Inferior parietal cortex (tissue), 1 donor: ENCODE measurements around the gene HAS3.
A peak's percentile ranks its signal among the peaks of the same experiment; 100 is the strongest.
"Not testable (repeated sequence)": the region's sequence is repeated elsewhere in the genome, so short reads cannot be mapped to it uniquely, and the experiment has no call there.

ENCODE experiments used
- DNase-seq: peaks from one replicate; pipeline ENCODE4 v3.0.0-alpha.2; 2016; ENCODE audit errors: extremely low spot score

HAS3 gene

DNA sequence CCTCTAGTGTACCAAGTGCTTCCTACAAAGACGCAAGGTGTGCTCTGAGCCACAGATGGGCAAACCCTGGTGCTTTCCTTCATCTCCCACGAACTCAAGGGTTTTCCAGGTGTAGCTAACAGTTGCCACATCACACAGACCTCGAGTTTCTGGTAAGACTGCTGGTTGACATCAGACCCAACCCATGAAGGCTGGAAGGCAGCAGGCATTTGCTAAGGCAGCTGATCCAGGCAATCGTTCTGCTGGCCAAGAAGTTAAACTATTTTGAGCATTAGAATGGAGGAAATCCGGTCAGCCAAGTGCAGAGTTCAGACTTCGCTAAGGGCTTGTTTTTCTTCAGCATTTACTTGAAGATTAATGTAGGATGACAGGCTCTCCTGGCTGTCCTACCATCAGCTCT is 11.5 kb downstream of the HAS3 start:
- DNase-seq = no peak

GRCh38 chr16:69118468-69118867 is 13.0 kb downstream of the HAS3 start:
- no peak for DNase-seq

DNA sequence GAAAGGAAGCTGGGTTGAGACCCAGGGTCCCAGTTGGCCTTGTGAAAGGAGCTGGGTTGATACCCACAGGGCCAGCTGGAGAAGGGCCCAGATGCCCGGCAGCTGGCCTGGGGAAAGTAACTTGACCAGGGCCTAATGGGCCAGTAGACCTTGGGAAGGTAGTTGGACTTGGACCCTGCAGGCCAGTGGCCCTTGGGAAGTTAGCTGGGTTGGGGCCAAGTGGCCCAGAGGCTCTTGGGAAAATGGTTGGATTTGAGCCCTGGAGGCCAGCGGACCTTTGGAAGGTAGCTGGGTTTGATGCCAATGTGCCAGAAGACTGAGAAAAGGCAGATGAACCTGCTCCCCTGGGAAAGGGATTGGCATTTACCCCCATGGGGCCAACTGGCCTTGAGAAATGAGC is 13.5 kb downstream of the HAS3 start:
- no peak for DNase-seq

GRCh38 chr16:69119536-69119935 is 14.1 kb downstream of the HAS3 start:
- DNase-seq = no peak

DNA sequence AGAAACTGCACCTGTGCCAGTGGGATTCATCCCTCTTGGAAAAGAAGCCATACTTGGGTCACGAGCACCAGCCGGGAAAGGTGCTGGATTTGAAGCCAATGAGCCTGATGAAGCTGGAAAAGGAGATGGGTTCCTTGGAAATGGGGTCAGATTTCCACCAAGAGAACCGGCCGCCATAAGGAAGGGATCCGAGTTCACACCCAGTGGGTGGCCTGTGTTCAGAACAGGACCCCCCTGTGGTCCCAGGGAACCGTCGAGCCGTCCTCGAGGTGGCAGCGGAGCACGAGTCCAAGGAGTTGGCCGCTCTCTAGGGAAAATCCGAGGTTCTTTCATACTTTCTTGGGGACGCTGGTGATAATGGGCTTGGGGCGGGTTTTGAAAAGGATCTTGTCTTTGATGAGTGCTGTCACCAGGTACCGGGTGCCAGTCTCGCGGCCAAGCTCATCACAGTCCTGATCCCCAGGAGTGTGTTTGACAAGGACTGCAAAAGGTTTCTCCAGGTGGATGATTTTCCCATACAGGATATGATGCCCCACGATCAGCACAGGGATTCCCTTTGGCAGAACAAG is 14.7 kb downstream of the HAS3 start:
- no peak for DNase-seq

DNA sequence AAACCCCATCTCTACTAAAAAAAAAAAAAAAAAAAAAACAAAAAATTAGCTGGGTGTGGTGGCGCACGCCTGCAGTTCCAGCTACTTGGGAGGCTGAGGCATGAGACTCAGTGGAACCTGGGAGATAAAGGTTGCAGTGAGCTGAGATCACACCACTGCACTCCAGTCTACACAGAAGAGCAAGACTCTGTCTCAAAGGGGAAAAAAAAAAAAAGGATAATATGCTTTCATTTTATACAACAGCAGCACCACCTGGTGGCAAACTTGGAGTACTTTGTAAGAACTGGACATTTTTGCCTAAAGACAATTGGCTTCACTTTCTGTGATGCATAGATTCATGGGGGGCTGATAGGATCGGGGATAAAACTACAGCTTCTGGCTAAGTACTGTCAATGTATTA is 18.5 kb downstream of the HAS3 start:
- DNase-seq = peak; percentile 82

GRCh38 chr16:69124406-69124805 is 19.0 kb downstream of the HAS3 start:
- not testable (repeated sequence) for DNase-seq

DNA sequence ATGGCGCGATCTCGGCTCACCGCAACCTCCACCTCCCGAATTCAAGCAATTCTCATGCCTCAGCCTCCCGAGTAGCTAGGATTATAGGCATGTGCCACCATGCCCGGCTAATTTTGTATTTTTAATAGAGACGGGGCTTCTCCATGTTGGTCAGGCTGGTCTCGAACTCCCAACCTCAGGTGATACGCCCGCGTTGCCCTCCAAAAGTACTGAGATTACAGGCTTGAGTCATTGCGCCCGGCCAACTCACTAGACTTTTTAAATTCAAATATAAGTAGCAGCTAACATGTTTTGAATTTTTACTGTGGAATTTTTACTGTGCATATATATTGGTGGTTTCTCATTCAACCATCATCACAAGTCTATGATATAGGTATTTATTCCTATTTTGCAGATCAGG is 19.5 kb downstream of the HAS3 start:
- DNase-seq = not testable (repeated sequence)

GRCh38 chr16:69126221-69126620 is 20.8 kb downstream of the HAS3 start:
- DNase-seq = no peak

GRCh38 chr16:69126801-69127200 is 21.3 kb downstream of the HAS3 start:
- DNase-seq = not testable (repeated sequence)

- DNase-seq = no peak
These were observed 22.6 kb downstream of the HAS3 start for GRCh38 chr16:69127966-69128510.

GRCh38 chr16:69130461-69130860 is 25.0 kb downstream of the HAS3 start:
- no peak for DNase-seq

GRCh38 chr16:69131167-69131838 is 25.9 kb downstream of the HAS3 start:
- no peak for DNase-seq

DNA sequence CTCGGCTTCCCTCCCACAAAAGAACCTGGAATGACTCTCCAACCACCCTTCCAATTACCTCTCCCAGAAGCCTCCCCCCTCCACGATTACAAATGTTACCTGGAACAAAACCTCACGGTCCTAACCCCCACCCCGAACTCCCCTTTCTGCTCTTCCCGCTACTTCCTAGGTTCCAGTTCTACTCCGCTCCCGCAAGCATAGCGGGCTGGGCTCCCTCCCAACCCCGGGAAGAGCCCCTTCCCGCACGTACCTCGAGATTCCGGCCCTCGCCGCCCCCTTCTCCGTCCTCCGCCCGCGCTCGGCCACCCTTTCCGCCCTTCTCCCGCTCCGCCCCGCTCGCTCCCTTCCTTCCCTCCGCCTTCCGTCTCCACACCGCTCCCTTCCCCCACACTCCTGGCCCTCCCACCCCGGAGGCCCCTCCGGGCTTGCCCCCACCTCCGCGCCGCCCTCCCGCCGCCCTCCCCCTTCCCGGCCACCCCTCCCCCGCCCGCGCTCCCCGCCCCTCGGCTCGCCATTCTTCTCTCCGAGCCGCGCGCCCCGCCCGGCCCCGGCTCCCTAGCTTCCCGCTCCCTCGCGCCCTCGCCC is 26.5 kb downstream of the HAS3 start:
- DNase-seq = no peak

- peak; percentile 76 for DNase-seq
These were observed 27.2 kb downstream of the HAS3 start, which contains the start of the genes CHTF8 and UTP4 for GRCh38 chr16:69132424-69133252. TSS of gene CHTF8 (minus strand) at chr16:69132588. CDS start at chr16:69121458, 11,130 bp downstream. TSS of gene UTP4 (plus strand) at chr16:69132649. CDS start at chr16:69133460, 811 bp downstream.

GRCh38 chr16:69133373-69133954 is 28.0 kb downstream of the HAS3 start:
- DNase-seq = no peak

GRCh38 chr16:69138608-69139007 is 33.2 kb downstream of the HAS3 start:
- no peak for DNase-seq

DNA sequence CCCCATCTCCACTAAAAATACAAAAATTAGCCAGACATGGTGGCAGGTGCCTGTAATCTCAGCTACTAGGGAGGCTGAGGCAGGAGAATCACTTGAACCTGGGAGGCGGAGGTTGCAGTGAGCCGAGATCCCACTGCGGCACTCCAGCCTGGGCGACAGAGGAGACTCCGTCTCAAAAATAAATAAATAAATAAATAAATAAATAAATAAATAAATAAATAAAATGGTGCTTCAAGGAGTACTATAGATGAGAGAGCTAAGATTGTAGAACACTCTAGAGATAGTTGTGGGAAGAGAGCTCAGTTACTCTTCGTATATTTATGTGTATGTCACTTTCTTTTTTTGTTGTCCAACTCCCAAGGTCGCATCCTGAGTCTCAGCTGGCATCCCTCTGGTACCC is 34.0 kb downstream of the HAS3 start:
- DNase-seq = not testable (repeated sequence)

GRCh38 chr16:69141014-69141413 is 35.6 kb downstream of the HAS3 start:
- no peak for DNase-seq

DNA sequence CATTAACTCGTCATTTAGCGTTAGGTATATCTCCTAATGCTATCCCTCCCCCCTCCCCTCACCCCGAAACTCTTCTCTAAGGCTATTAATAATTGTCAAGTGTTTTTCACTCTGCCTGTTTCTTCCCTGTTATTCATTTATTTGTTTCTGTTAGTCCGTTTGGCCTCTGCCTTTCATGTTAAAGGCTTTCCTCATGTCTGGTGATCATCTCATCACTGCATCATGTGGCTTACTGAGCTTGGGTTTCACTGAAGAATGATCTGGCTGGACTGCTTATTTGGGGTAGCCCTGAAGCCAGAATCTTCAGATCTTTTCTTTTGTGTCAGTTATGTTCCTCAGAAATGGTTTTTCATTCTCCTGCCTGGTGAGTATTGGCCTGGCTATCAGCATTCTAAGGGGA is 36.5 kb downstream of the HAS3 start:
- no peak for DNase-seq

DNA sequence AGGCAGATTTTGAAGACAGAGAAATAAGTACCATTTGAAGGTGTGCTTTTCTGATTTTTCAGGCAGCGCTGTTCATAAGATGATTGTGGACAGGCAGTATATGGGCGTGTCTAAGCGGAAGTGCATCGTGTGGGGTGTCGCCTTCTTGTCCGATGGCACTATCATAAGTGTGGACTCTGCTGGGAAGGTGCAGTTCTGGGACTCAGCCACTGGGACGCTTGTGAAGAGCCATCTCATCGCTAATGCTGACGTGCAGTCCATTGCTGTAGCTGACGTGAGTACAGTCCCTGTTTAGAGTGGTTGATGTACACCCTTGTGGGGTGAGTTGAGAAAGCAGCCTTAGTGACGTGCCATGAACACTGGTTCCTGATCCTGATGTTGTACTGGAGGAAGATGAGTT is 37.7 kb downstream of the HAS3 start:
- no peak for DNase-seq

GRCh38 chr16:69145658-69146057 is 40.2 kb downstream of the HAS3 start:
- DNase-seq = no peak
